CD14-positive monocyte (primary cell): ENCODE data around the gene SPINT2. TPM values are rescaled to one million over a fixed set of nuclear protein-coding genes. Genes with fewer than 3 reads are reported as not detected.

Source experiments
- DNase-seq, 3 donors: peaks; one replicate each; pipeline ENCODE4 v3.0.0-alpha.2; 2011 to 2022
- H2AFZ ChIP-seq: 2 replicates; pipeline ENCODE4 v1.6.0; 2012; ENCODE audit warnings: mild to moderate bottlenecking, low read depth, low read length, inconsistent platforms; ENCODE audit not compliant: insufficient read depth, poor library complexity, severe bottlenecking
- H3K27ac ChIP-seq, 2 donors: 1 replicate in 1 of 2; 2 replicates in 1 of 2; pipeline ENCODE4 v1.5.1; 2012 to 2013; ENCODE audit warnings: low read length in 2 of 2, control low read depth in 1 of 2, inconsistent platforms in 1 of 2, low read depth in 1 of 2, mild to moderate bottlenecking in 1 of 2
- H3K27me3 ChIP-seq, 2 donors: one replicate each; pipeline versions ENCODE4 v1.6.0 to v1.6.1; 2011 to 2013; ENCODE audit warnings: low read length in 2 of 2; ENCODE audit not compliant: control insufficient read depth in 2 of 2, insufficient read depth in 2 of 2
- H3K36me3 ChIP-seq, 2 donors: replicated peaks in 1 of 2; 1 replicate in 1 of 2; 2 replicates in 1 of 2; pipeline versions ENCODE4 v1.5.1 to v1.6.1; 2012 to 2013; ENCODE audit warnings: low read length in 2 of 2, control low read depth in 1 of 2, inconsistent platforms in 1 of 2, mild to moderate bottlenecking in 1 of 2; ENCODE audit not compliant: insufficient read depth in 2 of 2, control insufficient read depth in 1 of 2
- H3K4me1 ChIP-seq, 2 donors: 1 replicate in 1 of 2; 2 replicates in 1 of 2; pipeline versions ENCODE4 v1.5.1 to v1.6.1; 2012 to 2013; ENCODE audit warnings: low read length in 2 of 2, control low read depth in 1 of 2, inconsistent platforms in 1 of 2, mild to moderate bottlenecking in 1 of 2, moderate library complexity in 1 of 2; ENCODE audit not compliant: insufficient read depth in 2 of 2, control insufficient read depth in 1 of 2
- H3K4me2 ChIP-seq: replicated peaks from 2 replicates; pipeline ENCODE3; 2012; ENCODE audit warnings: low read length, moderate library complexity, mild to moderate bottlenecking; ENCODE audit not compliant: poor library complexity, severe bottlenecking; ENCODE audit errors: extremely low read depth
- H3K4me3 ChIP-seq, 3 experiments: fragments of 200-600 bp in 1 of 3; sonication (generic) in 1 of 3; replicated peaks in 1 of 3; 1 replicate in 2 of 3; 2 replicates in 1 of 3; pipeline ENCODE4 v1.5.1; 2011 to 2013; ENCODE audit warnings: low read length in 3 of 3, mild to moderate bottlenecking in 3 of 3, control low read depth in 2 of 3, low read depth in 2 of 3, inconsistent platforms in 1 of 3, moderate library complexity in 1 of 3
- H3K79me2 ChIP-seq: 2 replicates; pipeline ENCODE4 v1.6.0; 2012; ENCODE audit warnings: mild to moderate bottlenecking, control low read depth, inconsistent platforms, low read length, moderate library complexity; ENCODE audit not compliant: insufficient read depth
- H3K9ac ChIP-seq: 2 replicates; pipeline ENCODE4 v1.6.0; 2017; ENCODE audit warnings: low read length, mild to moderate bottlenecking; ENCODE audit not compliant: insufficient read depth, poor library complexity, severe bottlenecking
- H3K9me3 ChIP-seq, 2 donors: replicated peaks in 1 of 2; 1 replicate in 1 of 2; 2 replicates in 1 of 2; pipeline versions ENCODE4 v1.5.1 to v1.6.1; 2012 to 2013; ENCODE audit warnings: low read length in 2 of 2, control low read depth in 1 of 2; ENCODE audit not compliant: control insufficient read depth in 1 of 2, insufficient read depth in 1 of 2
- H4K20me1 ChIP-seq: 2 replicates; pipeline ENCODE4 v1.6.0; 2012; ENCODE audit warnings: mild to moderate bottlenecking, low read length, control low read depth, moderate library complexity; ENCODE audit not compliant: insufficient read depth
- H3K27ac Mint-ChIP-seq, 7 donors: one replicate each; pipeline ENCODE4 v1.8.0; 2020; ENCODE audit warnings: mild to moderate bottlenecking in 7 of 7, mixed read lengths in 7 of 7, moderate library complexity in 6 of 7, inconsistent platforms in 2 of 7
- H3K27me3 Mint-ChIP-seq, 3 donors: one replicate each; pipeline ENCODE4 v1.8.0; 2021 to 2022; ENCODE audit warnings: low read depth in 3 of 3, mild to moderate bottlenecking in 3 of 3, mixed read lengths in 3 of 3, moderate library complexity in 3 of 3, inconsistent platforms in 1 of 3
- H3K36me3 Mint-ChIP-seq, 2 donors: one replicate each; pipeline ENCODE4 v1.8.0; 2020; ENCODE audit warnings: mixed read lengths in 2 of 2, inconsistent platforms in 1 of 2, mild to moderate bottlenecking in 1 of 2
- H3K4me1 Mint-ChIP-seq: one replicate; pipeline ENCODE4 v1.8.0; 2020; ENCODE audit warnings: mild to moderate bottlenecking, mixed read lengths
- H3K4me3 Mint-ChIP-seq, 2 donors: one replicate each; pipeline ENCODE4 v1.8.0; 2020; ENCODE audit warnings: mild to moderate bottlenecking in 2 of 2, mixed read lengths in 2 of 2, moderate library complexity in 1 of 2
- H3K9me3 Mint-ChIP-seq, 7 donors: one replicate each; pipeline ENCODE4 v1.8.0; 2020 to 2022; ENCODE audit warnings: mixed read lengths in 7 of 7, mild to moderate bottlenecking in 6 of 7, moderate library complexity in 6 of 7, inconsistent platforms in 2 of 7
- CTCF ChIP-seq: fragments of 200-600 bp; IDR thresholded peaks from one replicate; pipeline ENCODE4 v1.8.0; 2022; ENCODE audit warnings: antibody characterized with exemption, mild to moderate bottlenecking
- WGBS: methylation state at CpG from one replicate; pipeline ENCODE4 v1.1.5; 2013; ENCODE audit warnings: missing lambda C conversion rate; ENCODE audit not compliant: insufficient coverage; 5-methylcytosine and 5-hydroxymethylcytosine counted together
- intact Hi-C, 2 donors: fragments of 100-400 bp; cut with micrococcal nuclease; formaldehyde crosslinking; loops; one replicate each; pipeline versions ENCODE4 v1.15.0 to v1.15.1; 2023
- polyA plus RNA-seq, 3 donors: library from polyadenylated mRNA; depleted of rRNA in 1 of 3; unstranded in 2 of 3; stranded (reverse) in 1 of 3; fragments of 300-500 nt in 2 of 3; fragments of >200 nt in 1 of 3; fragmentation: Illumina TruSeq in 2 of 3; gene quantifications; 1 replicate in 2 of 3; 2 replicates in 1 of 3; pipeline ENCODE4 v1.2.3, GENCODE V29; 2012 to 2021

Gene SPINT2
- polyA plus RNA-seq, 3 donors: 42.9 to 139 (median 114) TPM

- Mint-ChIP-seq H3K27ac (peak overlapping the region in 3 of 7 donors; percentile 30 to 50 (median 40)), H3K9me3 (no peaks in the 10 kb centered on the region), H3K4me1 (peaks cover 63% of the 10 kb centered on the region), H3K4me3 (peak overlapping the region; percentile 9 to 91), H3K27me3 (peaks cover 0 to 4% (median 2%) of the 10 kb centered on the region in 3 donors), H3K36me3 (peaks cover 27 to 38% of the 10 kb centered on the region in 2 donors)
- H2AFZ ChIP-seq: no peak overlapping the region
- H3K4me1 ChIP-seq: peaks cover 56 to 69% of the 10 kb centered on the region in 2 donors
- no peak overlapping the region for H3K9ac ChIP-seq
- peaks cover 19 to 27% of the 10 kb centered on the region in 2 donors for H3K36me3 ChIP-seq
- peak overlapping the region; percentile 96 for H3K4me2 ChIP-seq
- H3K9me3 ChIP-seq: no peaks in the 10 kb centered on the region
- no peak for TF ChIP-seq CTCF
- H3K79me2 ChIP-seq: peaks cover 30% of the 10 kb centered on the region
- H4K20me1 ChIP-seq: peaks cover 47% of the 10 kb centered on the region
- no peak overlapping the region for H3K27ac ChIP-seq
- no peaks in the 10 kb centered on the region for H3K27me3 ChIP-seq
- DNase-seq: no peak
- intact Hi-C loops: no loop called here
- peak overlapping the region in 1 of 3 experiments; percentile 90 for H3K4me3 ChIP-seq
- 88% methylated on average over 8 of the region's 11 CpGs for WGBS
These were observed 57.3 kb downstream of the SPINT2 start for GRCh38 chr19:38321646-38322196.

DNA sequence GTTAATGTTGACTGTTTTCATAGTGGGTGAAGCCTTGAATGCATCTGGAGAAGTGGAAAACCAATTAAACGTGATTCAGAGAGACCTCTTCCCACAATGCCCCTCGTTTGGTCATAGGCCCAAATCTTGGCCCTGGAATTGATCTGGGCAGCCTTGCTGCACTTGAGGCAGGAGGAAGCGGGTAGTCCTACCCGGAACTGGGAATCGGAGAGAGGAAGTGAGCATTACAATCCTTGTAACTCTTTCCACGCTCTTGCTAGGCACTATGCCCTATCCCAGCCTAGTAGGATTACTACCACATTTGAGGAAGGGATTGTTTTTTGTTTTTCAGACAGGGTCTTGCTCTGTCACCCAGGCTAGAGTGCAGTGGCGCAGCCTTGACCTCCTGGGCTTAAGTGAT is 58.9 kb downstream of the SPINT2 start:
- Mint-ChIP-seq H3K36me3 (peaks cover 43 to 54% of the 10 kb centered on the region in 2 donors), H3K27me3 (peaks cover 0 to 4% (median 2%) of the 10 kb centered on the region in 3 donors), H3K4me3 (peak overlapping the region; percentile 35 to 82), H3K4me1 (peaks cover 51% of the 10 kb centered on the region), H3K9me3 (no peaks in the 10 kb centered on the region), H3K27ac (peak overlapping the region in 6 of 7 donors; percentile 21 to 85 (median 55))
- no peak for TF ChIP-seq CTCF
- Histone ChIP-seq H3K27ac (peak overlapping the region in 1 of 2 donors; percentile 64), H3K27me3 (no peaks in the 10 kb centered on the region), H3K4me3 (peak overlapping the region in 1 of 3 experiments; percentile 41), H3K9ac (no peak overlapping the region), H3K4me2 (peak overlapping the region; percentile 17), H3K36me3 (peaks cover 35 to 43% of the 10 kb centered on the region in 2 donors), H3K9me3 (no peaks in the 10 kb centered on the region), H2AFZ (no peak overlapping the region), H3K79me2 (peaks cover 30% of the 10 kb centered on the region), H4K20me1 (peaks cover 56% of the 10 kb centered on the region), H3K4me1 (peaks cover 41 to 54% of the 10 kb centered on the region in 2 donors)
- WGBS: no CpG with 5 or more reads among the region's 7 CpGs
- DNase-seq: peak in 2 of 3 donors; percentile 36 to 39
- intact Hi-C loops: no loop called here
